DMS79 (cell line): ENCODE data around the gene CYP26B1.
"Not testable (repeated sequence)": the region's sequence is repeated elsewhere in the genome, so short reads cannot be mapped to it uniquely, and the experiment has no call there.

Experiments
- DNase-seq: peaks from one replicate; lab custom pipeline; 2025; lab: John Stamatoyannopoulos, UW

The CYP26B1 gene

GRCh38 chr2:72109291-72109690 is 38.4 kb downstream of the CYP26B1 start:
- DNase-seq = no peak

DNA sequence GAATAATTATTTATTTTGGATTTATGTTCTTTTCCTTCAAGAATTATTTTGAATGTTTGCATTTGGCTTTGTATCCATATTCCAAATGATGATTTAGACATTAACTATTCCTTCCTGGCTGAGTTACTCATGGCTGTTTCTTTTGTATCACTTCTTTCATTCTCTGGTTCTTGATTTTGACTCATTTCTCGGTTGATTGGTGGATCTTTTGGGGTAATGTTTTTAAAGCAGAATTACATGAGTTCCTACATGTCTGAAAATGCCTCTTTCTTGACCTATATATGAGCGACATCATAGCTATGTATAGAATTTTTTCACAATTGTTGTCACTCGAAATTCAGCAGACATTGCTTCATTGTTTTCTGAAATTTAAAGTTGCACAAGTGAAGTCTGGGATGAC is 39.5 kb downstream of the CYP26B1 start:
- no peak for DNase-seq

DNA sequence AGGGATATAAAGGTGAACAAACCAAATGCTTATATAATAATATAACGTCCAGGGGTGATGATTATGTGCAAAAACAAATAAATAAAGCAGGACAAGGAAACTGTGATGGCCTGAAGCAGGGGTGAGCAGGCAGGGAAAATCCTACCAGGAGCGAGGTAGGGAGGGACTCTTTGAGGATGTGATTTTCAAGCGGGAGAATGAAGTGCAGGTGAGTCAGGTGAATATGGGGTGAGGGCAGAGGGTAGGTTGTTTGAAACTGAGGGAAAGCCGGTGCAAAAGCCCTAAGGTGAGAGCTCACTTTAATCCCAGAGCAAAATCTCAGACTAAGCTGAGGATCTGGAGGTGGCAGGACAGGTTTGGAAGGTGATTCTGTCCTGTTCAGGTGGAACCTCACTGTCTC is 40.7 kb downstream of the CYP26B1 start:
- no peak for DNase-seq

- DNase-seq = no peak
These were observed 42.7 kb downstream of the CYP26B1 start for GRCh38 chr2:72104821-72105588.

GRCh38 chr2:72103690-72104089 is 44.0 kb downstream of the CYP26B1 start:
- DNase-seq = no peak

DNA sequence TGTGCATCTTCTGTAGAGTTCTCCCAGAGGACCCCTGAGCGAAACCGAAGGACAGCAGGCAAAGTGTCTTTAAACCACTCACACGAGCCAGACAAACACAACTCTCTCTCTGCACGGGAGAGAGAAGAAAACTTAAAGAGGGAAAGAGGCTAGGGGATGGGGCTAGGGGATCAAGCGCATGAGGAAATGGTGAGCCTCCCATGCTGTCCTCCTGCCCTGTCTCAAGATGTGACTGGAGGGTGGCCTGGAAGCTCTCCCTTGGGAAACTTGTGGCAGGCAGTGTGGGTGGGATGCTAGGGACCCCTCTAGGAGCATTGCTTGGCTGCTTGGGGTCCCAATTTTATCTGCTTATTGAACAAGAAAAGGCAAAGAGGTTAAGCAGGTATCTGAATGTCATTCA is 44.5 kb downstream of the CYP26B1 start:
- DNase-seq = no peak

DNA sequence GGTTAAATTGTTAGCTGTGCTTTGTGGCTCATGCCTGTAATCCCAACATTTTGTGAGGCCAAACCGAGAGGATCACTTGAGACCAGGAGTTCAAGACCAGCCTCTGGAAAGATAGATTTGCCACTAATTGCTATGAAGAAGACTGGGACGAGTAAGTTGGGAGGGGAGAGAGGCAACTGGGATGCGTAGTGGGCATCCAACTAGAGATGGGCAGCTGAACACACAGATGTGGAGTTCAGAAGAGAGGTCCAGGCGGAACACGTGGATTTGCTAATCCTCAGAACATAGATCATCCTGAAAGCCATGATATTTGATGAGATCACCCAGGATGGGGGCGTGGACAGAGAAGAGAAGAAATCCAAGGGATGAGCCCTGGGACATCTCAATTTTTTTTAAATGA is 48.7 kb downstream of the CYP26B1 start:
- DNase-seq = no peak

GRCh38 chr2:72097276-72097675 is 50.4 kb downstream of the CYP26B1 start:
- no peak for DNase-seq

- no peak for DNase-seq
These were observed 51.5 kb downstream of the CYP26B1 start for GRCh38 chr2:72096181-72096580.

GRCh38 chr2:72095364-72095763 is 52.3 kb downstream of the CYP26B1 start:
- no peak for DNase-seq

GRCh38 chr2:72094701-72095100 is 53.0 kb downstream of the CYP26B1 start:
- DNase-seq = no peak

- DNase-seq = no peak
These were observed 55.6 kb downstream of the CYP26B1 start for GRCh38 chr2:72092111-72092510.

DNA sequence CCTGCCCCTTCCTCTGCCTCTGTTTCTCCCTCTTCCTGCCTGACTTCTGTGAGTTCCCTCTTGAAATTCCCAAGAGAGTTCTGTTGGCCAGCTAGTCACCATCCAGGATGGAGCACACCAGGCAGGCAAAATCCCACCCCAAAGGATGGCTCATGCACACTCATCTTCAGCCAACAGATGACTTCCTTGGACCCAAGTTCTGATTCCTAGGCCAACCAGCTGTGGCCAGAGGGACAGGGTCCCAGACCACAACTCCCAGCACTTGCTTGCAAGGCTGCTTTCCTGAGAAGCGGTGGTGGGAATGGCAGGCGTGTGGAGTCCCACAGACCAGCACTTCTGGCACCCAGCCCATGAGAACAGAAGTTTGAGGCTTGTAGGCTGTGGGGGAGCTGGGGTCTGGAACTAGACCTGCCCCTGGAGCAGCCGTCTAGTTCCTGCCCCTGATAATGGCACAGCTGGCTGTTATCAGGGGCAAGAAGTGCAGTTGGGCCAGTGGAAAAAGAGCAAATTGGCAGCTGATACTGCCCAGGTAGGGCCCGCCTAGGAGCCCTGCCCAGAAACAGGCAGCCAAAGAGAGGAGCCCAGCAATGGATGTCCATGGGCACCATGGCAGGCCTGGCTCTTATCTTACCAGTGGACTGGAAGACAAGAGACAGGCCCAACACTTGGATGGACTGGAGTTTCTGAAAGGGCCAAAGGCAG is 56.7 kb downstream of the CYP26B1 start:
- no peak for DNase-seq

DNA sequence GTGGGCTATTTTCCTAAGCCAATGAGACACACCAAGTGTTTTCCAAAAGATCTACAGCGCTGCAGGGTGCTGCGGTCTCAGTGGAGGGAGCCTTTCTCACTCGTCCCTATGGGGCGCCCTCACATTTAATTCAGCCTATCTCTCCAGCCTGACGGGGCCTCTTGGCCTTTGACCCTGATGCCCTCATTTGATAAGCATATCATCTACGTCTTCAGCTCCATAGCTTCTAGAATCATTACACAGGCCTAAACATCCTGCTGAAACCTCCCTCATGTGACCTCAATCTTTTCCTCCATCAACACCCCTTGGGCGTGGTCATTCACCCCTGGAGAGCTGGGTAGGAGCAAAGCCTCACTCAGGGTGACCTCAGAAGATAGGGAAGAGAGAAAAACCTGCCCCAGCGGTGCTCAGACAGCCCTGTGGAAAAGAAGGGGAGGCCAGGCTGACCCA is 57.4 kb downstream of the CYP26B1 start:
- no peak for DNase-seq

DNA sequence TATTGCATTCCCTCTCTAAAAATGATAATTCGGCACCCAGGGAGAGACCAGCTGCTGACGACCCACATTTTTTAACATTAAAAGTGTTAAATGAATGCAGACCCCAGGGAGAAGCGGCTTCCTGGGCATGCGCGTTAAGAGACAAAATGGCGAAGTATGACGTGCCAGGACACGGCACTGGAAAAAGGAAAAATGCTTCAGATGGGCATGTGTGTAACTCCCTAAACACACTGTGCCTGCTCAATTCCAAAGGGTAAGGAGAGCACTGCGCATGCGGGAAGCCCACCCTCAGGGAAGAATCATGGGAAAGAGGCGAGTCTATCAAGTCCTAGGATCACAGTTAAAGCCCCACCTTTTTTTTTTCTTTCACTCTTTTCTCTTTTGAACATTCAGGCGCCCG is 58.1 kb downstream of the CYP26B1 start:
- no peak for DNase-seq

DNA sequence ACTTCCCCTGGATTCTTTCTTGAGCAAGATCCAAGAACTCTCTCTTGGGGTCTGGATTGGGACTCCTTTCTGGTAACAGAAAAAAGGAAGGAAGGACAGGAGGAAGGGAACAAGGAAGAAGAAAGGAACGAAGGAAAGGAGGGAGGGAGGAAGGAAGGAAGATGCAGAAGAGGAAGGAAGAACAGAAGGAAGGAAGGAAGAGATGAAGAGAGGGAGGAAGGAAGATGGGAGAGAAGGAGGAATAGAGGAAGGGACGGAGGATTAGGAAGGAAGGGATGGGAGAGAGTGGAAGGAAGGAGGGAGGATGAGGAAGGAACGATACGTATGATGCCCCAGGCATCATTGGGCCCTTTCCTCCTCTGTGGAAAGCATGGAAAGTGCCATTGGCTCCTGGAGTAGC is 58.6 kb downstream of the CYP26B1 start:
- no peak for DNase-seq

DNA sequence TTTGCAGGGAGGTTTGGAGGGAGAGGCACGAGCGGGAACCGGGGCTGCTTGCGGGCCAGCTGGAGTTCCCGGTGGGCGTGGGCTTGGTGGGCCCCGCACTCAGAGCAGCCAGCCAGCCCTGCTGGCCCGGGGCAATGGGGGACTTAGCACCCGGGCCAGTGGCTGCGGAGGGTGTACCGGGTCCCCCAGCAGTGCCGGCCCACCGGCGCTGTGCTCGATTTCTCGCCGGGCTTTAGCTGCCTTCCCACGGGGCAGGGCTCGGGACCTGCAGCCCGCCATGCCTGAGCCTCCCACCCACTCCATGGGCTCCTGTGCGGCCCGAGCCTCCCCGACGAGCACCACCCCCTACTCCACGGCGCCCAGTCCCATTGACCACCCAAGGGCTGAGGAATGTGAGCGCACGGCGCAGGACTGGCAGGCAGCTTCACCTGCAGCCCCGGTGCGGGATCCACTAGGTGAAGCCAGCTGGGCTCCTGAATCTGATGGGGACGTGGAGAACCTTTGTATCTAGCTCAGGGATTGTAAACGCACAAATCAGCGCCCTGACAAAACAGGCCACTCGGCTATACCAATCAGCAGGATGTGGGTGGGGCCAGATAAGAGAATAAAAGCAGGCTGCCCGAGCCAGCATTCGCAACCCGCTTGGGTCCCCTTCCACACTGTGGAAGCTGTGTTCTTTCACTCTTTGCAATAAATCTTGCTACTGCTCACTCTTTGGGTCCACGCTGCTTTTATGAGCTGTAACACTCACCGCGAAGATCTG is 60.6 kb downstream of the CYP26B1 start:
- not testable (repeated sequence) for DNase-seq

DNA sequence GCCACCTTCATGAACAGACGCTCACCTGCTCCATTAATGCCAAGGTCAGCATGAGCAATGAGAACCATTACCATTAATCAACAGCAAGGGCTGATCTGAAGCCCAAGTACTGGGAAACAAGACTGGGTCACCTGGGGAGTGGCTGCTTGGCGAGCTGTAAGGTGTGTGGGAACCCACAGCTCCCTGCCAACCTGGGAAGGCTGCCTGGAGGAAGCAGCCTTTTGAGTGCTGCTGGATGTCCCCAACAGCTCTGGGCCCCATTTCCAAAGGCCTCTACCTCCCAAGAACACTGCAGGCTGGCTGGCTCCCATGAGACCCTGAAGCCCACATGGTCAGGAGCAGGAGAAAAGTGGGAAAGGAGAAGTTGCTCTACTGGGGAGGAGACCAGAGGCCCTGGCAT is 62.1 kb downstream of the CYP26B1 start:
- no peak for DNase-seq

DNA sequence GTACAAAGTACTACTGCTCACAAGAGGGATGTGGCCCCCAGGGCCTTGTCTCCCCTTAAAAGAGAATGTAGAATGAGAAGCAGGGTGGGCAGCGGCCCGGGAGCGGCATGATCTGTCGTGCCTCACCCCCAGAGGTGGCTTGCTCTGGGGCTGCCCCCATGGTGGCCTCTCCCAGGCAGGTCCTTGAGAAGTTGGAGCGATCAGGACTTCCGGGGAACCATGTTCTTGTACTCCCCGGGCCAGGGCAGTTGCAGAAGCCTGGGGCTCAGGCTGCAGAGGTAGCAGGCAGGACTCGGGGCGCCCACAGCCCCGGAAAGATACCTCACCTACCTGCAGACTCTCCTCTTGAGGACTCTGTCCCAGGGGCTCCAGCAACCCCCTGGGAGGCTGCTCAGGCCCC is 62.6 kb downstream of the CYP26B1 start:
- no peak for DNase-seq

GRCh38 chr2:72084584-72084976 is 63.1 kb downstream of the CYP26B1 start:
- no peak for DNase-seq

DNA sequence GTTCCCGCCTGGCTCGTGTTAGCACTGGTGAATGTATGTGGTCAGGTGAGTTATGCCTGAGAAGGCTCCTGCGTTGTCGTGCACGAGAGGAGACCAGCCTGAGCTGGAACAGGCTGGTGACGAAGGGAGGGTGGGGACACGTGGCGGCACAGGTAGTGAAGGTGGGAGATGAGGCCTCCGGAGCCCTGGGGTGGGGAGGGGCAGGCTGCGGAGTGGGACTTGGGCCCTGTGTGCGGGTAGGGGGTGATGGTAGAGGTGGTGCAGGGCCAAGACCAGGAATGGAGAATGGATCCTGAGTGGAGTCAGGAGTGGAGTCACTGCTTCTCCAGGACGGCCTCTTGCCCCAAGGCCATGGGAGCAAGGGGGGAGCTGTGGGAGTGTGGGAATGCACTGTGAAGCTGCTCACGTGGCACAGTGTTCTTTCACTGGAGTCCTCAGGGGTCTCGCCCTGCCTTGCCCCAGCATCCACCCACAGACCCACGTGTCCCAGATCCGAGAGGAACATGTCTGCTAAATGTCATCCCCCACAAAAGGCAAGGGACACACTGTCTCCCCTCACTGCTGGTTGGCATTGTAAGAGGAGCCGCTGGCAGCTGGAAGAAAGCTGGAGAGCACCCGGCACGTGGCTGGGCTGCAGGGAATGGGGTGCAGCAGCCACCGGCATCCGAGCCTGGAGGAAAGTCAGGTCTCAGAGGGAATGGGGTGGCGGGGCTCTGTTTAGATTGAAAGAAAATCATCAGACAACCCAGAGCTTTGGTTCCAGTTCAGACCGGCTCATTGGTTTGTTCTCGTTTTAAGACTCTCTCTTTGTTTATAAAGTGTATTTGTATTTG is 63.7 kb downstream of the CYP26B1 start:
- DNase-seq = no peak

DNA sequence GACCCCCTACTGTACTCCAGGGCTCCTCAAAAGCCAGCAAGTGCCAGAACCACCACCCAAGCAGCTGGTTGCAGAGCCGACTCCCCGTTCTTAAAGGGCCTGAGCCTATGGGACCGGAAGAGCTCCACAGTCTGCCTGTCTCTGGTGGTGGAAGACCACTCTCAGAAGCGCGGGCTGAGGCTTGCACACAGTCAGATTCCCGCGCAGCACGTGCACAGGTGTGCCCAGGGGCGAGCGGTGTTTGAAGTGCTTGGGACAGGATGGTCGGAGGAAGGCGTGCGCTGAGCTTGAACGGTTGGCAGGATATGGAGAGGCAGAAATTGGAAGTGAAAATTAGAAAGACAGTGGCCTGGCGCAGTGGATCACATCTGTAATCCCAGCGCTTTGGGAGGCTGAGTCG is 64.8 kb downstream of the CYP26B1 start:
- DNase-seq = no peak
